HG02642 (cell line): ENCODE measurements around the gene LCAT.
A peak's percentile ranks its signal among the peaks of the same experiment; 100 is the strongest.
"Not testable (repeated sequence)": the region's sequence is repeated elsewhere in the genome, so short reads cannot be mapped to it uniquely, and the experiment has no call there.

Experiments used
- ATAC-seq: cut with Tn5 transposase; IDR thresholded peaks from one replicate; pipeline ENCODE4 v1.9.1; 2021; ENCODE audit warnings: mild to moderate bottlenecking; ENCODE audit not compliant: unreplicated experiment, poor library complexity

Gene LCAT

GRCh38 chr16:67950335-67950843 is 6.5 kb upstream of the LCAT start:
- no peak for ATAC-seq

- ATAC-seq, result no peak
These were observed 5.7 kb upstream of the LCAT start for GRCh38 chr16:67949645-67950044.

GRCh38 chr16:67948015-67948414 is 4.1 kb upstream of the LCAT start:
- ATAC-seq, result no peak

- ATAC-seq, result no peak
These were observed 3.1 kb upstream of the LCAT start for GRCh38 chr16:67946966-67947558.

GRCh38 chr16:67946128-67946569 is 2.2 kb upstream of the LCAT start:
- ATAC-seq, result no peak

- no peak for ATAC-seq
These were observed 1.5 kb upstream of the LCAT start for GRCh38 chr16:67945392-67945933.

GRCh38 chr16:67944690-67945391 is 921 bp upstream of the LCAT start:
- no peak for ATAC-seq

- ATAC-seq, result no peak
These were observed 683 bp downstream of the LCAT start for GRCh38 chr16:67943256-67943618.

- ATAC-seq, result no peak
These were observed 1.2 kb downstream of the LCAT start for GRCh38 chr16:67942510-67943255.

- no peak for ATAC-seq
These were observed 1.8 kb downstream of the LCAT start for GRCh38 chr16:67942200-67942509.

- no peak for ATAC-seq
These were observed 2.3 kb downstream of the LCAT start for GRCh38 chr16:67941469-67942199.

- ATAC-seq, result no peak
These were observed 3.4 kb downstream of the LCAT start for GRCh38 chr16:67940446-67941089.

GRCh38 chr16:67939507-67940445 is 4.1 kb downstream of the LCAT start:
- no peak for ATAC-seq

- ATAC-seq, result not testable (repeated sequence)
These were observed 6.2 kb downstream of the LCAT start for GRCh38 chr16:67937713-67938112.

GRCh38 chr16:67936880-67937605 is 6.9 kb downstream of the LCAT start:
- peak; percentile 44 for ATAC-seq

GRCh38 chr16:67936124-67936879 is 7.6 kb downstream of the LCAT start, which contains the start of gene PSMB10:
PSMB10 (minus strand) TSS chr16:67936850; CDS start chr16:67936749, 101 bp downstream.
- peak; percentile 10 for ATAC-seq

- ATAC-seq, result peak; percentile 90
These were observed 8.4 kb downstream of the LCAT start for GRCh38 chr16:67935402-67936123.
